H1 (cell line): ENCODE measurements around the gene GAS2L1. TPM values are rescaled to one million over a fixed set of nuclear protein-coding genes. Genes with fewer than 3 reads are reported as not detected.

Source experiments
- CTCF ChIA-PET: fragments of 300-600 bp; sonication (Branson Sonifier 250); formaldehyde crosslinking; loops from one replicate; lab custom pipeline; 2021; ENCODE audit not compliant: partially characterized antibody; lab: Charles Lee
- POLR2A ChIA-PET: fragments of 300-600 bp; sonication (Branson Sonifier 250); formaldehyde crosslinking; loops from one replicate; lab custom pipeline; 2021; ENCODE audit warnings: inconsistent platforms; ENCODE audit not compliant: partially characterized antibody; lab: Charles Lee
- DNase-seq, 2 experiments: peaks; one replicate each; pipeline versions ENCODE4 v3.0.0 to v3.0.0-alpha.2; 2010 to 2022; ENCODE audit warnings: low spot score in 2 of 2, low read depth in 1 of 2, mixed read lengths in 1 of 2
- FAIRE-seq: peaks from 2 replicates; lab custom pipeline; 2011; peaks lifted over from hg19 to GRCh38; lab: Jason Lieb, UNC
- H2AFZ ChIP-seq: 2 replicates; pipeline ENCODE4 v1.8.1; 2012; ENCODE audit warnings: low read length, inconsistent platforms
- H2AK5ac ChIP-seq: 2 replicates; pipeline ENCODE4 v1.6.1; 2013; ENCODE audit warnings: low read depth, low read length
- H2BK120ac ChIP-seq: replicated peaks from 2 replicates; pipeline ENCODE3; 2013; ENCODE audit warnings: low read depth, low read length, inconsistent platforms
- H2BK12ac ChIP-seq: 2 replicates; pipeline ENCODE4 v1.6.1; 2013; ENCODE audit warnings: low read depth, low read length
- H2BK15ac ChIP-seq: 2 replicates; pipeline ENCODE4 v1.6.1; 2013; ENCODE audit warnings: low read length
- H2BK20ac ChIP-seq: 2 replicates; pipeline ENCODE4 v1.6.1; 2013; ENCODE audit warnings: low read length
- H2BK5ac ChIP-seq: 2 replicates; pipeline ENCODE4 v1.6.1; 2013; ENCODE audit warnings: low read depth, low read length
- H3K14ac ChIP-seq: 2 replicates; pipeline ENCODE4 v1.6.1; 2013; ENCODE audit warnings: inconsistent platforms; ENCODE audit not compliant: insufficient read length
- H3K18ac ChIP-seq: 2 replicates; pipeline ENCODE4 v1.6.1; 2013; ENCODE audit warnings: low read length; ENCODE audit errors: extremely low read depth
- H3K23ac ChIP-seq: 2 replicates; pipeline ENCODE4 v1.6.1; 2013; ENCODE audit warnings: inconsistent platforms; ENCODE audit not compliant: insufficient read length
- H3K23me2 ChIP-seq: 2 replicates; pipeline ENCODE4 v1.6.1; 2013; ENCODE audit warnings: low read depth, low read length
- H3K27ac ChIP-seq: 2 replicates; pipeline ENCODE4 v1.6.1; 2011; ENCODE audit warnings: low read depth, low read length, inconsistent platforms
- H3K27me3 ChIP-seq, 4 experiments: replicated peaks in 1 of 4; 1 replicate in 1 of 4; 2 replicates in 3 of 4; pipeline versions ENCODE4 v1.6.1 to v1.8.1; 2011 to 2013; ENCODE audit warnings: low read length in 3 of 4, mild to moderate bottlenecking in 3 of 4, inconsistent platforms in 2 of 4, mixed read lengths in 2 of 4, moderate library complexity in 1 of 4; ENCODE audit not compliant: control insufficient read depth in 3 of 4, insufficient read depth in 3 of 4; ENCODE audit errors: extremely low read depth in 1 of 4
- H3K36me3 ChIP-seq, 4 experiments: 2 replicates each; pipeline versions ENCODE4 v1.6.1 to v1.8.1; 2011 to 2013; ENCODE audit warnings: mild to moderate bottlenecking in 4 of 4, low read length in 3 of 4, moderate library complexity in 2 of 4, control low read depth in 1 of 4, inconsistent platforms in 1 of 4; ENCODE audit not compliant: insufficient read depth in 4 of 4, control insufficient read depth in 2 of 4
- H3K4ac ChIP-seq: replicated peaks from 2 replicates; pipeline ENCODE3; 2013; ENCODE audit warnings: low read length, low read depth, mixed read lengths, inconsistent platforms; ENCODE audit not compliant: insufficient read length
- H3K4me1 ChIP-seq, 4 experiments: replicated peaks in 1 of 4; 1 replicate in 1 of 4; 2 replicates in 3 of 4; pipeline versions ENCODE4 v1.6.1 to v1.8.1; 2011 to 2013; ENCODE audit warnings: low read length in 3 of 4, inconsistent platforms in 2 of 4, mixed read lengths in 1 of 4; ENCODE audit not compliant: insufficient read depth in 4 of 4, control insufficient read depth in 3 of 4
- H3K4me2 ChIP-seq, 2 experiments: 2 replicates each; pipeline versions ENCODE4 v1.6.1 to v1.8.1; 2011 to 2013; ENCODE audit warnings: low read depth in 2 of 2, low read length in 2 of 2, control low read depth in 1 of 2, inconsistent platforms in 1 of 2, mild to moderate bottlenecking in 1 of 2; ENCODE audit not compliant: insufficient read depth in 1 of 2
- H3K4me3 ChIP-seq, 4 experiments: fragments of 200-600, 300-600 bp in 1 of 4; sonication (generic), shearing (Covaris generic), sonication (Bioruptor Twin) in 1 of 4; 2 replicates each; pipeline versions ENCODE4 v1.5.1 to v1.8.1; 2011 to 2016; ENCODE audit warnings: low read length in 4 of 4, low read depth in 3 of 4, control low read depth in 2 of 4, inconsistent platforms in 2 of 4, mild to moderate bottlenecking in 2 of 4, mixed read lengths in 1 of 4, moderate library complexity in 1 of 4; ENCODE audit not compliant: insufficient read depth in 2 of 4; ENCODE audit errors: extremely low read depth in 1 of 4
- H3K56ac ChIP-seq: replicated peaks from 2 replicates; pipeline ENCODE3; 2013; ENCODE audit warnings: low read depth, mild to moderate bottlenecking, mixed read lengths, low read length, inconsistent platforms; ENCODE audit not compliant: insufficient read length
- H3K79me1 ChIP-seq: 2 replicates; pipeline ENCODE4 v1.6.1; 2013; ENCODE audit warnings: low read depth, low read length, control low read depth
- H3K79me2 ChIP-seq, 2 experiments: 2 replicates each; pipeline versions ENCODE4 v1.6.1 to v1.8.1; 2012 to 2013; ENCODE audit warnings: low read length in 2 of 2, mild to moderate bottlenecking in 2 of 2, inconsistent platforms in 1 of 2; ENCODE audit not compliant: insufficient read depth in 2 of 2, control insufficient read depth in 1 of 2
- H3K9ac ChIP-seq, 4 experiments: replicated peaks in 1 of 4; 1 replicate in 1 of 4; 2 replicates in 3 of 4; pipeline versions ENCODE4 v1.6.1 to v1.8.1; 2011 to 2013; ENCODE audit warnings: low read depth in 3 of 4, low read length in 3 of 4, control low read depth in 2 of 4, mild to moderate bottlenecking in 2 of 4, moderate library complexity in 2 of 4, inconsistent platforms in 1 of 4; ENCODE audit errors: extremely low read depth in 1 of 4
- H3K9me3 ChIP-seq, 2 experiments: 2 replicates each; pipeline versions ENCODE4 v1.6.1 to v1.8.1; 2012 to 2013; ENCODE audit warnings: mild to moderate bottlenecking in 2 of 2, moderate library complexity in 2 of 2, control low read depth in 1 of 2, inconsistent platforms in 1 of 2, low read depth in 1 of 2, low read length in 1 of 2, mixed read lengths in 1 of 2; ENCODE audit not compliant: insufficient read depth in 2 of 2
- H4K20me1 ChIP-seq, 2 experiments: replicated peaks in 1 of 2; 2 replicates each; pipeline versions ENCODE3 to v1.8.1; 2011 to 2013; ENCODE audit warnings: inconsistent platforms in 2 of 2, low read length in 2 of 2, mild to moderate bottlenecking in 1 of 2; ENCODE audit not compliant: insufficient read depth in 2 of 2, control insufficient read depth in 1 of 2
- H4K5ac ChIP-seq: 2 replicates; pipeline ENCODE4 v1.6.1; 2013; ENCODE audit warnings: low read length, low read depth, mixed read lengths, inconsistent platforms; ENCODE audit not compliant: insufficient read length
- H4K8ac ChIP-seq: 2 replicates; pipeline ENCODE4 v1.8.0; 2013; ENCODE audit warnings: mild to moderate bottlenecking, moderate library complexity, low read length, inconsistent platforms; ENCODE audit not compliant: insufficient read depth; ENCODE audit errors: extremely low read depth
- H4K91ac ChIP-seq: replicated peaks from 2 replicates; pipeline ENCODE3; 2013; ENCODE audit warnings: low read length, mixed read lengths, inconsistent platforms; ENCODE audit not compliant: insufficient read length
- KDM1A ChIP-seq: fragments of 200-600, 300-600 bp; sonication (generic); IDR thresholded peaks from 2 replicates; pipeline ENCODE4 v1.7.1; 2016; ENCODE audit warnings: mild to moderate bottlenecking, low read length, borderline replicate concordance
- KDM5A ChIP-seq: fragments of 200-600 bp; IDR thresholded peaks from 2 replicates; pipeline ENCODE4 v1.7.1; 2012; ENCODE audit warnings: mild to moderate bottlenecking, low read length, inconsistent platforms, mixed read lengths
- RAD21 ChIP-seq, 2 experiments: IDR thresholded peaks in 1 of 2; conservative IDR thresholded peaks in 1 of 2; 2 replicates each; pipeline ENCODE4 v1.6.1; 2011; ENCODE audit warnings: low read depth in 2 of 2, low read length in 2 of 2, improper control_type of control experiment in 1 of 2, inconsistent platforms in 1 of 2, mild to moderate bottlenecking in 1 of 2, moderate library complexity in 1 of 2
- SAP30 ChIP-seq: fragments of 300-600 bp; sonication (generic); IDR thresholded peaks from 2 replicates; pipeline ENCODE4 v1.7.1; 2012; ENCODE audit warnings: low read length, moderate library complexity, mild to moderate bottlenecking, inconsistent platforms; ENCODE audit not compliant: insufficient read depth, insufficient replicate concordance
- SP4 ChIP-seq: IDR thresholded peaks from 2 replicates; pipeline ENCODE4 v1.6.1; 2012; ENCODE audit warnings: low read length, inconsistent platforms
- SRF ChIP-seq: IDR thresholded peaks from 2 replicates; pipeline ENCODE4 v1.6.1; 2011; ENCODE audit warnings: mild to moderate bottlenecking, low read depth, low read length, moderate library complexity
- TAF7 ChIP-seq: optimal IDR thresholded peaks from 2 replicates; pipeline ENCODE3; 2011; ENCODE audit warnings: low read depth, mild to moderate bottlenecking, inconsistent platforms, low read length, moderate library complexity, borderline replicate concordance
- ZNF274 ChIP-seq: IDR thresholded peaks from 2 replicates; pipeline ENCODE4 v1.7.0; 2012; ENCODE audit warnings: low read length, borderline replicate concordance; ENCODE audit errors: extremely low read depth
- WGBS, 2 experiments: shearing (Covaris generic) in 1 of 2; methylation state at CpG; one replicate each; pipeline versions ENCODE4 v1.1.6 to v1.1.7; 2013 to 2015; ENCODE audit warnings: low lambda C conversion rate in 2 of 2, mixed read lengths in 2 of 2, inconsistent platforms in 1 of 2, low coverage in 1 of 2, missing lambda C conversion rate in 1 of 2; ENCODE audit not compliant: insufficient replicate concordance in 2 of 2, insufficient coverage in 1 of 2, insufficient read length in 1 of 2; ENCODE audit errors: extremely low coverage in 1 of 2, missing lambda C conversion rate in 1 of 2; 5-methylcytosine and 5-hydroxymethylcytosine counted together
- long read RNA-seq, 2 experiments: library from RNA in 1 of 2; library from capped mRNA in 1 of 2; stranded (forward); transcript quantifications; one replicate each; pipeline ENCODE4 v2.0.0, GENCODE V29; 2021; ENCODE audit warnings: inconsistent platforms in 1 of 2
- polyA minus RNA-seq, 3 experiments: library from RNA; depleted of rRNA, polyadenylated mRNA; stranded (reverse); fragments of >200 nt; gene quantifications; 1 replicate in 2 of 3; 2 replicates in 1 of 3; pipeline ENCODE4 v1.2.3, GENCODE V29; 2011
- polyA plus RNA-seq, 7 experiments: library from polyadenylated mRNA; depleted of rRNA in 3 of 7; stranded (reverse) in 5 of 7; unstranded in 2 of 7; fragments of >200 nt in 5 of 7; fragments of 200-250 nt in 2 of 7; gene quantifications; 1 replicate in 5 of 7; 2 replicates in 1 of 7; 4 replicates in 1 of 7; pipeline versions ENCODE4 v1.2.1 to v1.2.3, GENCODE V29; 2011 to 2013; ENCODE audit warnings: missing spikeins in 2 of 7, mixed read lengths in 2 of 7
- total RNA-seq: library from RNA; stranded (reverse); fragmentation: NEBNext Ultra II Directional; extraction: Animal tissue kit (Norgen Biotek cat#: 25700); gene quantifications from 2 replicates; pipeline ENCODE4 v1.2.1, GENCODE V29; 2021

The GAS2L1 gene
- total RNA-seq (9.7 and 10.1 TPM in 2 replicates), polyA plus RNA-seq (2011; rRNA removed) (3.6 and 6.8 TPM in 2 replicates), polyA minus RNA-seq (2011; rRNA and poly(A)+ RNA removed) (1.3 and 2.9 TPM in 2 replicates)
- polyA plus RNA-seq (2011; cell fraction: cytosol; rRNA removed), result 3.9 TPM
- polyA plus RNA-seq (2011; cell fraction: nucleus; rRNA removed), result 16.7 TPM
- 4.0 to 5.7 TPM (median 5.3 TPM) in 4 replicates for polyA plus RNA-seq (2012, experiment 1 of 2)
- 4.1 TPM for polyA plus RNA-seq (2012, experiment 2 of 2)
- 8.9 TPM for polyA plus RNA-seq (2013, experiment 1 of 2)
- 8.0 TPM for polyA plus RNA-seq (2013, experiment 2 of 2)
- 2.5 TPM for polyA minus RNA-seq (2011; cell fraction: cytosol; rRNA and poly(A)+ RNA removed)
- 3.7 TPM for polyA minus RNA-seq (2011; cell fraction: nucleus; rRNA and poly(A)+ RNA removed)
- long read RNA-seq, experiment 1, partial matches to known transcripts, result 2 of 10 reads
- long read RNA-seq, experiment 1, other reads (novel, unspliced or antisense), result 8 of 10 reads
- long read RNA-seq, experiment 2, result 0 reads

- Histone ChIP-seq H4K91ac (peak within 1 kb of the TSS; percentile 83), H3K23ac (no peak within 1 kb of the TSS), H2BK20ac (peak within 1 kb of the TSS; percentile 95; the same call in 1 of the 2 replicates), H3K4me1 (peaks cover 0 to 13% (median 7%) of the 10 kb centered on the region in 4 experiments; a peak in 5 of 7 replicates), H3K9me3 (no peaks in the 10 kb centered on the region), H3K79me1 (no peaks in the 10 kb centered on the region), H3K4me2 (peak within 1 kb of the TSS; percentile 72 to 74), H3K23me2 (peaks cover 6% of the 10 kb centered on the region; the same call in 1 of the 2 replicates), H3K36me3 (no peaks in the 10 kb centered on the region), H2AK5ac (0 out of 2 replicates have a peak within 1 kb of the TSS, but pooled peaks have one; percentile 93), H3K14ac (peak within 1 kb of the TSS; percentile 49), H3K79me2 (no peaks in the 10 kb centered on the region), H3K4me3 (peak within 1 kb of the TSS; percentile 40 to 68 (median 52)), H3K56ac (peak within 1 kb of the TSS; percentile 77), H3K9ac (peak within 1 kb of the TSS in 1 of 4 experiments; percentile 5; a peak in 2 of 7 replicates), H3K18ac (peak within 1 kb of the TSS; percentile 93), H4K5ac (peak within 1 kb of the TSS; percentile 76), H4K8ac (peak within 1 kb of the TSS; percentile 95), H3K27ac (no peak within 1 kb of the TSS), H3K27me3 (peaks cover 0 to 7% (median 0%) of the 10 kb centered on the region in 4 experiments; a peak in 2 of 7 replicates), H2AFZ (peak within 1 kb of the TSS; percentile 61; the same call in 1 of the 2 replicates), H2BK120ac (peak within 1 kb of the TSS; percentile 90), H4K20me1 (peaks cover 0 to 8% of the 10 kb centered on the region in 2 experiments), H3K4ac (peak within 1 kb of the TSS; percentile 94), H2BK15ac (peak within 1 kb of the TSS; percentile 93), H2BK12ac (peak within 1 kb of the TSS; percentile 96; the same call in 1 of the 2 replicates), H2BK5ac (peak within 1 kb of the TSS; percentile 95; the same call in 1 of the 2 replicates)
- ChIA-PET POLR2A (interaction anchor here (0.8 to 9.1 kb wide), 14 partner anchors 8 to 273 kb away, joined by 3 to 66 read pairs (median 6); partner anchors contain the start of genes EWSR1, RASL10A, RHBDD3 and THOC5), CTCF (interaction anchor here (0.6 to 2.2 kb wide), 5 partner anchors 12 to 53 kb away, joined by 3 to 10 read pairs (median 4); no protein-coding TSS in a partner anchor)
- 1% methylated on average over 26 of the region's 40 CpGs; no CpG with 5 or more reads in 1 of the 2 experiments for WGBS, 2 experiments
- FAIRE-seq (no peak), DNase-seq (peak; percentile 50 to 87)
- no peak for TF ChIP-seq TAF7
- TF ChIP-seq SRF, result no peak
- no peak for TF ChIP-seq KDM5A
- TF ChIP-seq KDM1A, result no peak; the same call in 1 of the 2 replicates
- no peak for TF ChIP-seq SP4
- no peak for TF ChIP-seq SAP30
- no peak for TF ChIP-seq ZNF274
- TF ChIP-seq RAD21 (IDR thresholded peaks at IDR 0.05 in 1 of 2, conservative IDR thresholded peaks at IDR 0.05 in 1 of 2; ENCODE audit: low read depth in 2 of 2, low read length in 2 of 2), result no peak
Measured at GRCh38 chr22:29306175-29306834, at the start of gene GAS2L1. TSS of gene GAS2L1 (plus strand) at chr22:29306650. CDS start at chr22:29308106, 1,456 bp downstream.
